Limb (tissue), 2 donors: ENCODE results near the gene ACLY.
"Not testable (repeated sequence)": the region's sequence is repeated elsewhere in the genome, so short reads cannot be mapped to it uniquely, and the experiment has no call there.

Experiments used
- DNase-seq, 2 donors: peaks; one replicate each; pipeline ENCODE4 v3.0.0-alpha.2; 2016; ENCODE audit errors: extremely low spot score in 2 of 2

ACLY gene

DNA sequence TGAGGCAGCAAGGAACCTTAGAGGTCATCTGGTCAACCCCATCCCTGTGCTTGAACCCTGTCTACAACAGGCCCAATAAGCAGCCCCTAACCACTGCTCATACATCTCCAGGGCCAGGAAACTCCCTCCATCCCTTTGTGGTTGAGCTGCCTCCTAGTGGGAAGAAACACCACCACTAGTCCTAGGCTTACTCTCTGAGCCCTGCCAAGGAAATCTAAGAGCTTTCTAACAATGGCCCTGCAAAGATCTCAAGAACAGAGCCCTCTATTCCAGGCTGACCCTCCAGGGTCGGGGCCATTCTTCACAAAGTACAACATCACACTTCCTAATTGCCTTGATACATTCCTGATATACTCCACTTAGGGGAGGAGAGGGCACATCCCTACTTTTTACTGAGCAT, 5.8 kb downstream of the ACLY start:
- DNase-seq = no peak

GRCh38 chr17:41910701-41911391, 7.9 kb downstream of the ACLY start:
- no peak for DNase-seq

- DNase-seq = no peak
Observed at GRCh38 chr17:41909088-41909487, 9.7 kb downstream of the ACLY start.

DNA sequence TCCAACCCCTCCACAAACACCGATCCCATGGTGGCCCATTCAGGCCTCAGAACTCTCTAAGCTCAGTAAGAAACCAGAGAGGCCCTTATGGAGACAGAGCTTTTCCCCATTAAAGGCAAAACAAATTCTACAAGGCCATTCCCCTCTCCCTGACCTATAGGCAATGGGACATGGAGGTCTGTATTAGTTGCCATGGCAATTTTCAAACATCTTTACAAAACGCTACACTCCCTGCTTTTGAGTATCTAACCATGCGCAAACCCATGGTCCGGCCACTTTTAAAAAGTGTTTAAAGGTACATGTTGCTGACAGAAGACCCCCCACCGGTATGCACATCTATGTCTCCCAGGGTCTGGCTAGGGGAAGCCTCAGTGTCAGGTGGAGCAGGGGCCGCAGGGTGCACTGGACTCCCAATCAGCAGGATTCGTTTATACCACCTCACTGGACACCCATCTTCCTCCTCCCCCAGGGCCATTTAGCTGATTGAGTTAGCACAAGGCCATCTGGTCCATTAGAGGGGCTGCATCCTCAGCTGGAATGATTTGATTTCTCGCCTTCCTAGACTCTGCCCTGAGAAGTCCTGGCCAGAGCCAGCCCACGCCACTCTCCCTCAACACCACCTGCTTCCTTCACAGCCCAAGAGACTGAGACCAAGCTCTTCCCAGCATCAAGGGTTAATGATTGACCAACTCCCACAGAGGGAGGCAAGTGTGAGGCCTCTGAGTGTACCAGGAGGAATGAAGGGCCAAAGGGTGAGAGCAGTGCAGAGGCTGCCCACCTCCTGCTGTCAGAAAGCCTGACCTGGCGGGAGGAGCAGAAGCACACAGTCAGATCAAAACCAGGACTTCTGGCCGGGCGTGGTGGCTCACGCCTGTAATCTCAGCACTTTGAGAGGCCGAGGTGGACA, 10.9 kb downstream of the ACLY start:
- DNase-seq = no peak

- DNase-seq = no peak
Observed at GRCh38 chr17:41907185-41907556, 11.6 kb downstream of the ACLY start.

GRCh38 chr17:41906465-41907184, 12.1 kb downstream of the ACLY start:
- no peak for DNase-seq

DNA sequence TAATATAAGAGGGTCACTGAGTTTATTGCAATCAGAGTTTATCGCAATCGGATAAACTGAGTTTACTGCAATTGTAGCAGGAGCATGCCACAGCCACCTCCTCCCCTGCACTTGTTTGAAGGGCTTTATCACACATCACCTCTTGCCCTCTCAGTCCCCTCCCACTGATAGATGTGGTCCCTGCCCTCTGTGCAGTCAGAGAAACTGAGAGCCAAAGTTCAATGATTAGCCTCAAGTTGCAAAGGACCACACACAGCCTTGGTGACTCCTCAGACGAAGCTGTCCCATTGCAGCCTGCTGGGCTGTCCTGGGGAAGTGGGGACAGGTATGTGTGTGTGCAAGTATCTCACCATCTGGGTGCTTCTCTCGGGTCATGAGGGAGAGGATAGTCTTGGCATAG, 13.6 kb downstream of the ACLY start:
- DNase-seq = no peak

DNA sequence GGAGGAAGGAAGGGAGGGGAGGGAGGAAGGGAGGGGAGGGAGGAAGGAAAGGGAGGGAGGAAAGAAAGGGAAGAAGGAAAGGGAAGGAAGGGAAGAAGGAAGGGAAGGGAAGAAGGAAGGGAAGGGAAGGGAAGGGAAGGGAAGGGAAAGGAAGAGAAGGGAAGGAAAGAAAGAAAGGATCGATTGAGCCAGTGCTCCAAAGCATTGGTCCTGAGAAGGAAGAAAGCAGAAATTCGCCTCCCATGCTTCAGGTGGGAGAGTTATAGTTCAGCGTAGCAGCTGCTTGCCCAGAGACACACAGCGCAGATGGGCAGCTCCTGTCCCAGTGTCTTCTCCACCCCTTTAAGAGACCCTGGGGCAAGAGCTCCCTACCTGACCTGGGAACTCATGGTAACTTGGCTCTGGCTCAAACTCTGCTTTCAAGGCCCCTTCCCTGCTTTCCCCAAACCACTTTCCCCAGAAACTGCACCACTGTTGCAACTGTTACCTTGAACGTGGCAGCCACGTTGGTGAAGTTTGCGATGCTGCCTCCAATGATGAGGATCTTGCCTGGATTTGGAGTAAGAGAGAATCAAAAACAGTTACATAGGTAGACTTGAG, 14.4 kb downstream of the ACLY start:
- DNase-seq = no peak

GRCh38 chr17:41901646-41902045, 17.1 kb downstream of the ACLY start:
- no peak for DNase-seq

DNA sequence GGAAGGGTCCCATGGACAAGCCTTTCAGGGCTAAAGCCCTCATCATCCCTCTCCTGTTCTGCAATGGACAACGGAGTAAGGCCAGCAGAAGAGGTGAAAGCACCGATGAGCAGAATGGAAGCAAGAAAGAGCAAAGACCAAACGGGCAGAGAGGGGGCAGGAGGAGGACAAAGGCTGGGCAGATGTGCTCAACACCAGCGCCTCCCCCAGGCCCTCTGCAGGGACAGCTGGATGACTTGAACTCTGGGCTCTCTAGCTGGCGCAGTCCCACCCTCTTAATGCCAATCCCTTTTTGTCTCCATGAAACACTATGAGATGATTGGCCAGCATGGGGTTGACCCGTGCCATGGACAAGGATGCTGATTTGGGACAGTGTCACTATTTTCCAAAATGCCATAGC, 22.0 kb downstream of the ACLY start:
- DNase-seq = no peak

GRCh38 chr17:41895617-41896016, 23.1 kb downstream of the ACLY start:
- peak in 1 of 2 donors; percentile 37 for DNase-seq

- DNase-seq = no peak
Observed at GRCh38 chr17:41894791-41895331, 23.9 kb downstream of the ACLY start.

DNA sequence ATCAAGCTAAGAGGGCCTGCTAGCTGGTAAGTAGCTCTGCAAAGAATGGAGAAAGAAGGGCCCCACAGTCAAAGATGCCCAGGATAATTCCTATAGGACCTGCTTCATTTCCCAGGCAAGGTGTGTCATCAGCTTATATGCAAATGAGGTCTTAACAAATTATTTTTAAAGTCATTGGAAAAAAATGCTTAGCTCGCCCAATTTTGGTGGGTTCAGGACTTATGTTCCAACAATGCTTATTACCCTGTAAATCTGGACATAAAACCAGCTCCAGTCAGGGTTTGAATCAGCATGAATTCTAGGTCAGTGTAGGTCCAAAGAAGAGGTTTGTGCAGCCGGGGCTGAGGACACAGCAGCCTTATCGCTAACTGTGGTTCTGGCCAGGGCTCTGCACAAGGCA, 25.4 kb downstream of the ACLY start:
- DNase-seq = no peak

- no peak for DNase-seq
Observed at GRCh38 chr17:41892021-41892376, 26.8 kb downstream of the ACLY start.

DNA sequence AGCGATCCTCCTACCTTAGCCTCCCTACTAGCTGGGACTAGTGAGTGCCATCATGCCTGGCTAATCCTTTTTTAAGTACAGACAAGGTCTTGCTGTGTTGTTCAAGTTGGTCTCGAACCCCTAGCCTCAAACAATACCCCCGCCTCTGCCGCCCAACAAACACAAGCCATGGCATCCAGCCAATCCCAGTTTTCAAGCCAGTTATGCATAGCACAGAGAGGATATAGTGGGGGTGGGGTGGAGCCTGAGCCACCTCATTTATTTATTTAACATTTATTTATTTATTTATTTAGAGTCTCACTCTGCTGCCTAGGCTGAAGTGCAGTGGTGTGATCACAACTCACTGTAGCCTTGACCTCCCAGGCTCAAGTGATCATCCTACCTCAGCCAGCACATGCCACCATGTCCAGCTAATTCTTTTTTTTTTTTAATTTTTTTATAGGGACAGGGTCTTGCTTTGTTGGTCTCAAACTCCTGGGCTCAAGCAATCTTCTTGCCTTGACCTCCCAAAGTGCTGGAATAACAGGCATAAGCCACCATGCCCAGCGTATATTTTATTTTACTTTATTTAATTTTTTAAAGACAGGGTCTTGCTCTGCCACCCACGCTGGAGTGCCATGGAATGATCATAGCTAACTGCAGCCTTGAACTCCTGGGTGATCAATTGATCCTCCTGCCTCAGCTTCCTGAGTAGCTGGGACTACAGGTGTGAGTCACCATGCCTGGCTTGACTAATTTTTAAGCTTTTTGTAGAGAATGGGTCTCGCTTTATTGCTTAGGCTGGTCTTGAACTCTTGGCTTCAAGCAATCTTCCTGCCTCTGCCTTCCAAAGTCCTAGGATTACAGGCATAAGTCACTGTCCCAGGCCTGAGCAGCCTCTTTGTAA, 27.4 kb downstream of the ACLY start:
- no peak for DNase-seq

GRCh38 chr17:41888332-41888965, 30.3 kb downstream of the ACLY start:
- no peak for DNase-seq

DNA sequence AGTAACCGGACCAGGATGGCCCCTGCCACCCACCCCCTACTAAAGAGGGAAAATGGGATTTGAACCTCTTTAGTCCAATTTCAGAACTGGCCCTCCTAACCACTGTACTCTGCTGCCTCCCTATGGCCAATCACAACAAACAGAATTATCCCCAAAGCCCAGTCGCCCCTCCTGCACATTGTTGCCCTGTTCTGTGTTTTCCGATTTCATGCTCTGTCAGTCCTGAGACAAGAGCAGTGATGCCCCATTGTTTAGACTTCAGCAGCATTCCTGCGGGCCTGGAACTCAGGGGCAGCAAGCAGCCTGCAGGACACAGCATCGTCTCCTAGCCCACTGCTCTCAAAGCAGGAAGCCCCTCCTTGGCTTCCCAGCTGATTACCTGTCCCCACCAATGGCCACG, 33.0 kb downstream of the ACLY start:
- DNase-seq = no peak

- no peak for DNase-seq
Observed at GRCh38 chr17:41882756-41883155, 36.0 kb downstream of the ACLY start.

GRCh38 chr17:41880130-41880529, 38.6 kb downstream of the ACLY start:
- DNase-seq = no peak

DNA sequence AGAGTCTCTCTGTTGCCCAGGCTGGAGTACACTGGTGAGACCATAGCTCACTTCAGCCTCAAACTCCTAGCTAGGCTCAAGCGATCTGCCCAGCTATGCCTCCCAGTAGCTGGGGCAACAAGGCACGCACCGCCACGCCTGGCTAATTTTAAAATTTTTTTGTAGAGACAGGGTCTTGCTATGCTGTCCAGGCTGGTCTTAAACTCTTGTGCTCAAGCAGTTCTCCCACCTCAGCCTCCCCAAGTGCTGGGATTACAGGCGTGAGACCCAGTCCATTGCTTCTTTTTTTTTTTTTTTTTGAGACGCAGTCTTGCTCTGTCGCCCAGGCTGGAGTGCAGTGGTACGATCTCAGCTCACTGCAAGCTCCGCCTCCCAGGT, 44.5 kb downstream of the ACLY start:
- not testable (repeated sequence) for DNase-seq
